H1 (cell line): ENCODE results near the gene PANK3. TPM values are rescaled to one million over a fixed set of nuclear protein-coding genes. Genes with fewer than 3 reads are reported as not detected.

Experiments
- CTCF ChIA-PET: fragments of 300-600 bp; sonication (Branson Sonifier 250); formaldehyde crosslinking; loops from one replicate; lab custom pipeline; 2021; ENCODE audit not compliant: partially characterized antibody; lab: Charles Lee
- POLR2A ChIA-PET: fragments of 300-600 bp; sonication (Branson Sonifier 250); formaldehyde crosslinking; loops from one replicate; lab custom pipeline; 2021; ENCODE audit warnings: inconsistent platforms; ENCODE audit not compliant: partially characterized antibody; lab: Charles Lee
- DNase-seq, 2 experiments: peaks; one replicate each; pipeline versions ENCODE4 v3.0.0 to v3.0.0-alpha.2; 2010 to 2022; ENCODE audit warnings: low spot score in 2 of 2, low read depth in 1 of 2, mixed read lengths in 1 of 2
- FAIRE-seq: peaks from 2 replicates; lab custom pipeline; 2011; peaks lifted over from hg19 to GRCh38; lab: Jason Lieb, UNC
- H2AFZ ChIP-seq: 2 replicates; pipeline ENCODE4 v1.8.1; 2012; ENCODE audit warnings: low read length, inconsistent platforms
- H2AK5ac ChIP-seq: 2 replicates; pipeline ENCODE4 v1.6.1; 2013; ENCODE audit warnings: low read depth, low read length
- H2BK120ac ChIP-seq: replicated peaks from 2 replicates; pipeline ENCODE3; 2013; ENCODE audit warnings: low read depth, low read length, inconsistent platforms
- H2BK12ac ChIP-seq: 2 replicates; pipeline ENCODE4 v1.6.1; 2013; ENCODE audit warnings: low read depth, low read length
- H2BK15ac ChIP-seq: 2 replicates; pipeline ENCODE4 v1.6.1; 2013; ENCODE audit warnings: low read length
- H2BK20ac ChIP-seq: 2 replicates; pipeline ENCODE4 v1.6.1; 2013; ENCODE audit warnings: low read length
- H2BK5ac ChIP-seq: 2 replicates; pipeline ENCODE4 v1.6.1; 2013; ENCODE audit warnings: low read depth, low read length
- H3K14ac ChIP-seq: 2 replicates; pipeline ENCODE4 v1.6.1; 2013; ENCODE audit warnings: inconsistent platforms; ENCODE audit not compliant: insufficient read length
- H3K18ac ChIP-seq: 2 replicates; pipeline ENCODE4 v1.6.1; 2013; ENCODE audit warnings: low read length; ENCODE audit errors: extremely low read depth
- H3K23ac ChIP-seq: 2 replicates; pipeline ENCODE4 v1.6.1; 2013; ENCODE audit warnings: inconsistent platforms; ENCODE audit not compliant: insufficient read length
- H3K23me2 ChIP-seq: 2 replicates; pipeline ENCODE4 v1.6.1; 2013; ENCODE audit warnings: low read depth, low read length
- H3K27ac ChIP-seq: 2 replicates; pipeline ENCODE4 v1.6.1; 2011; ENCODE audit warnings: low read depth, low read length, inconsistent platforms
- H3K27me3 ChIP-seq, 4 experiments: replicated peaks in 1 of 4; 1 replicate in 1 of 4; 2 replicates in 3 of 4; pipeline versions ENCODE4 v1.6.1 to v1.8.1; 2011 to 2013; ENCODE audit warnings: low read length in 3 of 4, mild to moderate bottlenecking in 3 of 4, inconsistent platforms in 2 of 4, mixed read lengths in 2 of 4, moderate library complexity in 1 of 4; ENCODE audit not compliant: control insufficient read depth in 3 of 4, insufficient read depth in 3 of 4; ENCODE audit errors: extremely low read depth in 1 of 4
- H3K36me3 ChIP-seq, 4 experiments: 2 replicates each; pipeline versions ENCODE4 v1.6.1 to v1.8.1; 2011 to 2013; ENCODE audit warnings: mild to moderate bottlenecking in 4 of 4, low read length in 3 of 4, moderate library complexity in 2 of 4, control low read depth in 1 of 4, inconsistent platforms in 1 of 4; ENCODE audit not compliant: insufficient read depth in 4 of 4, control insufficient read depth in 2 of 4
- H3K4ac ChIP-seq: replicated peaks from 2 replicates; pipeline ENCODE3; 2013; ENCODE audit warnings: low read length, low read depth, mixed read lengths, inconsistent platforms; ENCODE audit not compliant: insufficient read length
- H3K4me1 ChIP-seq, 4 experiments: replicated peaks in 1 of 4; 1 replicate in 1 of 4; 2 replicates in 3 of 4; pipeline versions ENCODE4 v1.6.1 to v1.8.1; 2011 to 2013; ENCODE audit warnings: low read length in 3 of 4, inconsistent platforms in 2 of 4, mixed read lengths in 1 of 4; ENCODE audit not compliant: insufficient read depth in 4 of 4, control insufficient read depth in 3 of 4
- H3K4me2 ChIP-seq, 2 experiments: 2 replicates each; pipeline versions ENCODE4 v1.6.1 to v1.8.1; 2011 to 2013; ENCODE audit warnings: low read depth in 2 of 2, low read length in 2 of 2, control low read depth in 1 of 2, inconsistent platforms in 1 of 2, mild to moderate bottlenecking in 1 of 2; ENCODE audit not compliant: insufficient read depth in 1 of 2
- H3K4me3 ChIP-seq, 4 experiments: fragments of 200-600, 300-600 bp in 1 of 4; sonication (generic), shearing (Covaris generic), sonication (Bioruptor Twin) in 1 of 4; 2 replicates each; pipeline versions ENCODE4 v1.5.1 to v1.8.1; 2011 to 2016; ENCODE audit warnings: low read length in 4 of 4, low read depth in 3 of 4, control low read depth in 2 of 4, inconsistent platforms in 2 of 4, mild to moderate bottlenecking in 2 of 4, mixed read lengths in 1 of 4, moderate library complexity in 1 of 4; ENCODE audit not compliant: insufficient read depth in 2 of 4; ENCODE audit errors: extremely low read depth in 1 of 4
- H3K56ac ChIP-seq: replicated peaks from 2 replicates; pipeline ENCODE3; 2013; ENCODE audit warnings: low read depth, mild to moderate bottlenecking, mixed read lengths, low read length, inconsistent platforms; ENCODE audit not compliant: insufficient read length
- H3K79me1 ChIP-seq: 2 replicates; pipeline ENCODE4 v1.6.1; 2013; ENCODE audit warnings: low read depth, low read length, control low read depth
- H3K79me2 ChIP-seq, 2 experiments: 2 replicates each; pipeline versions ENCODE4 v1.6.1 to v1.8.1; 2012 to 2013; ENCODE audit warnings: low read length in 2 of 2, mild to moderate bottlenecking in 2 of 2, inconsistent platforms in 1 of 2; ENCODE audit not compliant: insufficient read depth in 2 of 2, control insufficient read depth in 1 of 2
- H3K9ac ChIP-seq, 4 experiments: replicated peaks in 1 of 4; 1 replicate in 1 of 4; 2 replicates in 3 of 4; pipeline versions ENCODE4 v1.6.1 to v1.8.1; 2011 to 2013; ENCODE audit warnings: low read depth in 3 of 4, low read length in 3 of 4, control low read depth in 2 of 4, mild to moderate bottlenecking in 2 of 4, moderate library complexity in 2 of 4, inconsistent platforms in 1 of 4; ENCODE audit errors: extremely low read depth in 1 of 4
- H3K9me3 ChIP-seq, 2 experiments: 2 replicates each; pipeline versions ENCODE4 v1.6.1 to v1.8.1; 2012 to 2013; ENCODE audit warnings: mild to moderate bottlenecking in 2 of 2, moderate library complexity in 2 of 2, control low read depth in 1 of 2, inconsistent platforms in 1 of 2, low read depth in 1 of 2, low read length in 1 of 2, mixed read lengths in 1 of 2; ENCODE audit not compliant: insufficient read depth in 2 of 2
- H4K20me1 ChIP-seq, 2 experiments: replicated peaks in 1 of 2; 2 replicates each; pipeline versions ENCODE3 to v1.8.1; 2011 to 2013; ENCODE audit warnings: inconsistent platforms in 2 of 2, low read length in 2 of 2, mild to moderate bottlenecking in 1 of 2; ENCODE audit not compliant: insufficient read depth in 2 of 2, control insufficient read depth in 1 of 2
- H4K5ac ChIP-seq: 2 replicates; pipeline ENCODE4 v1.6.1; 2013; ENCODE audit warnings: low read length, low read depth, mixed read lengths, inconsistent platforms; ENCODE audit not compliant: insufficient read length
- H4K8ac ChIP-seq: 2 replicates; pipeline ENCODE4 v1.8.0; 2013; ENCODE audit warnings: mild to moderate bottlenecking, moderate library complexity, low read length, inconsistent platforms; ENCODE audit not compliant: insufficient read depth; ENCODE audit errors: extremely low read depth
- H4K91ac ChIP-seq: replicated peaks from 2 replicates; pipeline ENCODE3; 2013; ENCODE audit warnings: low read length, mixed read lengths, inconsistent platforms; ENCODE audit not compliant: insufficient read length
- CBX8 ChIP-seq: fragments of 300-800, 300-1000 bp; sonication (generic); IDR thresholded peaks from 2 replicates; pipeline ENCODE4 v1.7.1; 2016; ENCODE audit warnings: low read depth, low read length, borderline replicate concordance
- CTCF ChIP-seq, 3 experiments: IDR thresholded peaks; 1 replicate in 2 of 3; 2 replicates in 1 of 3; pipeline versions ENCODE4 v1.5.1 to v1.6.1; 2011; ENCODE audit warnings: low read length in 3 of 3, mild to moderate bottlenecking in 3 of 3, inconsistent platforms in 2 of 3, low read depth in 1 of 3, moderate library complexity in 1 of 3; ENCODE audit not compliant: insufficient read depth in 1 of 3; ENCODE audit errors: control extremely low read depth in 1 of 3
- RAD21 ChIP-seq, 2 experiments: IDR thresholded peaks in 1 of 2; conservative IDR thresholded peaks in 1 of 2; 2 replicates each; pipeline ENCODE4 v1.6.1; 2011; ENCODE audit warnings: low read depth in 2 of 2, low read length in 2 of 2, improper control_type of control experiment in 1 of 2, inconsistent platforms in 1 of 2, mild to moderate bottlenecking in 1 of 2, moderate library complexity in 1 of 2
- RNF2 ChIP-seq: fragments of 200-900, 300-1000 bp; sonication (generic); IDR thresholded peaks from 2 replicates; pipeline ENCODE4 v1.7.1; 2016; ENCODE audit warnings: borderline replicate concordance, low read depth, mild to moderate bottlenecking, antibody characterized with exemption, low read length; ENCODE audit not compliant: poor library complexity, severe bottlenecking; ENCODE audit errors: missing control alignments
- TAF1 ChIP-seq: IDR thresholded peaks from 2 replicates; pipeline ENCODE4 v1.6.1; 2011; ENCODE audit warnings: mild to moderate bottlenecking, low read depth, low read length
- TBP ChIP-seq: IDR thresholded peaks from 2 replicates; pipeline ENCODE4 v1.6.1; 2011; ENCODE audit warnings: low read depth, low read length, improper control_type of control experiment
- WGBS, 2 experiments: shearing (Covaris generic) in 1 of 2; methylation state at CpG; one replicate each; pipeline versions ENCODE4 v1.1.6 to v1.1.7; 2013 to 2015; ENCODE audit warnings: low lambda C conversion rate in 2 of 2, mixed read lengths in 2 of 2, inconsistent platforms in 1 of 2, low coverage in 1 of 2, missing lambda C conversion rate in 1 of 2; ENCODE audit not compliant: insufficient replicate concordance in 2 of 2, insufficient coverage in 1 of 2, insufficient read length in 1 of 2; ENCODE audit errors: extremely low coverage in 1 of 2, missing lambda C conversion rate in 1 of 2; 5-methylcytosine and 5-hydroxymethylcytosine counted together
- polyA plus RNA-seq, 7 experiments: library from polyadenylated mRNA; depleted of rRNA in 3 of 7; stranded (reverse) in 5 of 7; unstranded in 2 of 7; fragments of >200 nt in 5 of 7; fragments of 200-250 nt in 2 of 7; gene quantifications; 1 replicate in 5 of 7; 2 replicates in 1 of 7; 4 replicates in 1 of 7; pipeline versions ENCODE4 v1.2.1 to v1.2.3, GENCODE V29; 2011 to 2013; ENCODE audit warnings: missing spikeins in 2 of 7, mixed read lengths in 2 of 7
- total RNA-seq: library from RNA; stranded (reverse); fragmentation: NEBNext Ultra II Directional; extraction: Animal tissue kit (Norgen Biotek cat#: 25700); gene quantifications from 2 replicates; pipeline ENCODE4 v1.2.1, GENCODE V29; 2021

PANK3 gene
- total and polyA plus RNA-seq, 2 of the 8 experiments (the other 6 are each of a cell fraction or from before 2014, with no cell fraction given) = 8.6 to 101 TPM

- FAIRE-seq (no peak), DNase-seq (no peak)
- no peak overlapping the region for H2AFZ ChIP-seq
- no peak overlapping the region for H3K4me3 ChIP-seq
- WGBS, 2 experiments = 88% methylated on average over 2 of the region's 2 CpGs; no CpG with 5 or more reads in 1 of the 2 experiments
- no peaks in the 10 kb centered on the region for H3K79me1 ChIP-seq
- H3K9ac ChIP-seq = no peak overlapping the region
- no peaks in the 10 kb centered on the region for H3K4me1 ChIP-seq
- no peak overlapping the region for H2BK12ac ChIP-seq
- no peak overlapping the region for H4K5ac ChIP-seq
- H4K91ac ChIP-seq = no peak overlapping the region
- no peaks in the 10 kb centered on the region for H3K79me2 ChIP-seq
- no peak overlapping the region for H3K4ac ChIP-seq
- no peak overlapping the region for H2AK5ac ChIP-seq
- no peaks in the 10 kb centered on the region for H3K9me3 ChIP-seq
- H3K4me2 ChIP-seq = no peak overlapping the region
- H2BK15ac ChIP-seq = no peak overlapping the region
- no peak overlapping the region for H3K56ac ChIP-seq
- H3K27ac ChIP-seq = no peak overlapping the region
- peaks cover 0 to 2% (median 0%) of the 10 kb centered on the region in 4 experiments; a peak in 3 of 7 replicates for H3K27me3 ChIP-seq
- no peak overlapping the region for H4K8ac ChIP-seq
- H2BK120ac ChIP-seq = no peak overlapping the region
- no peak overlapping the region for H3K14ac ChIP-seq
- no peaks in the 10 kb centered on the region for H4K20me1 ChIP-seq
- ChIA-PET POLR2A (interaction anchor here (1.3 kb wide), 1 partner anchor 11 kb away, joined by 3 read pairs; no protein-coding TSS in a partner anchor), CTCF (interaction anchor here (0.8 to 1.8 kb wide), 3 partner anchors 11 to 34 kb away, joined by 3 to 4 read pairs (median 3); no protein-coding TSS in a partner anchor)
- H3K18ac ChIP-seq = no peak overlapping the region
- no peak overlapping the region for H2BK5ac ChIP-seq
- no peak overlapping the region for H3K23ac ChIP-seq
- H3K36me3 ChIP-seq = no peaks in the 10 kb centered on the region
- H3K23me2 ChIP-seq = no peaks in the 10 kb centered on the region
- no peak overlapping the region for H2BK20ac ChIP-seq
- TF ChIP-seq CTCF (IDR thresholded peaks at IDR 0.05; ENCODE audit: control extremely low read depth in 1 of 3, insufficient read depth in 1 of 3, low read depth in 1 of 3, low read length in 3 of 3) (no peak), TAF1 (no peak), CBX8 (no peak), TBP (no peak), RNF2 (no peak), RAD21 (IDR thresholded peaks at IDR 0.05 in 1 of 2, conservative IDR thresholded peaks at IDR 0.05 in 1 of 2; ENCODE audit: low read depth in 2 of 2, low read length in 2 of 2) (no peak)
Measured at GRCh38 chr5:168591302-168592013, 12.3 kb upstream of the PANK3 start.
